CD4-positive, alpha-beta T cell (primary cell): ENCODE measurements around the gene SORCS2. TPM values are rescaled to one million over a fixed set of nuclear protein-coding genes. Genes with fewer than 3 reads are reported as not detected.

Experiments
- ATAC-seq: fragments of 200-7000 bp; cut with Tn5 transposase; one replicate; pipeline ENCODE4 v1.10.0; 2022; ENCODE audit warnings: mild to moderate bottlenecking; ENCODE audit not compliant: poor library complexity
- CTCF ChIA-PET: fragments of 350-600 bp; sonication (Branson Sonifier 250); formaldehyde crosslinking; loops from one replicate; lab custom pipeline; 2021; ENCODE audit warnings: antibody characterized with exemption, inconsistent platforms; lab: Charles Lee
- POLR2A ChIA-PET: fragments of 350-600 bp; sonication (Branson Sonifier 250); formaldehyde crosslinking; loops from one replicate; lab custom pipeline; 2021; ENCODE audit warnings: antibody characterized with exemption, inconsistent platforms; lab: Charles Lee
- DNase-seq, 14 experiments: peaks; one replicate each; pipeline ENCODE4 v3.0.0-alpha.2; 2013 to 2020; ENCODE audit warnings: mixed read lengths in 2 of 14
- H3K27ac ChIP-seq, 2 donors: one replicate each; pipeline versions ENCODE4 v1.5.1 to v1.7.0; 2013; ENCODE audit warnings: low read length in 2 of 2, low read depth in 1 of 2, mild to moderate bottlenecking in 1 of 2
- H3K27me3 ChIP-seq, 2 experiments: 1 replicate in 1 of 2; 2 replicates in 1 of 2; pipeline versions ENCODE4 v1.6.1 to v1.7.0; 2013; ENCODE audit warnings: low read length in 2 of 2, control low read depth in 1 of 2, mild to moderate bottlenecking in 1 of 2, moderate library complexity in 1 of 2; ENCODE audit not compliant: insufficient read depth in 2 of 2, control insufficient read depth in 1 of 2
- H3K36me3 ChIP-seq: one replicate; pipeline ENCODE4 v1.6.1; 2013; ENCODE audit warnings: low read length, control low read depth; ENCODE audit not compliant: insufficient read depth
- H3K4me1 ChIP-seq: one replicate; pipeline ENCODE4 v1.6.1; 2013; ENCODE audit warnings: low read length, control low read depth; ENCODE audit not compliant: insufficient read depth
- H3K4me3 ChIP-seq: one replicate; pipeline ENCODE4 v1.5.1; 2013; ENCODE audit warnings: mild to moderate bottlenecking, low read length, moderate library complexity
- H3K9me3 ChIP-seq, 2 experiments: 1 replicate in 1 of 2; 2 replicates in 1 of 2; pipeline versions ENCODE4 v1.6.1 to v1.7.0; 2013; ENCODE audit warnings: low read length in 2 of 2, mild to moderate bottlenecking in 2 of 2, control low read depth in 1 of 2, moderate library complexity in 1 of 2; ENCODE audit not compliant: control insufficient read depth in 1 of 2, insufficient read depth in 1 of 2
- H3K27ac Mint-ChIP-seq: one replicate; pipeline ENCODE4 v1.8.0; 2020; ENCODE audit warnings: mixed read lengths
- H3K27me3 Mint-ChIP-seq: one replicate; pipeline ENCODE4 v1.8.0; 2021; ENCODE audit warnings: mixed read lengths
- H3K36me3 Mint-ChIP-seq: one replicate; pipeline ENCODE4 v1.8.0; 2021; ENCODE audit warnings: low read depth, mixed read lengths
- H3K4me1 Mint-ChIP-seq: one replicate; pipeline ENCODE4 v1.8.0; 2021; ENCODE audit warnings: low read depth, mixed read lengths
- H3K4me3 Mint-ChIP-seq: one replicate; pipeline ENCODE4 v1.8.0; 2020; ENCODE audit warnings: mild to moderate bottlenecking, mixed read lengths
- H3K9me3 Mint-ChIP-seq: one replicate; pipeline ENCODE4 v1.8.0; 2020; ENCODE audit warnings: mixed read lengths
- CTCF ChIP-seq: fragments of 200-600 bp; IDR thresholded peaks from one replicate; pipeline ENCODE4 v1.8.0; 2022; ENCODE audit warnings: antibody characterized with exemption, mild to moderate bottlenecking
- intact Hi-C, 2 experiments: fragments of 100-400 bp; cut with DNase I in 1 of 2; cut with micrococcal nuclease in 1 of 2; formaldehyde crosslinking; loops; one replicate each; pipeline versions ENCODE4 v1.15.1 to v1.9.0; 2023 to 2025; cut with DNase I, micrococcal nuclease
- total RNA-seq, 174 experiments: library from RNA in 2 of 174; stranded (reverse) in 2 of 174; gene quantifications; one replicate each; pipeline ENCODE4 v1.2.3 and lab custom pipeline; 2021 to 2026

Gene SORCS2
- total RNA-seq, 2 experiments from 2014 or later: not detected

- H3K9me3 Mint-ChIP-seq: no peaks in the 10 kb centered on the region
- POLR2A ChIA-PET: no interaction called here
- ATAC-seq: no peak
- CTCF ChIA-PET: no interaction called here
- H3K9me3 ChIP-seq: peaks cover 0 to 6% of the 10 kb centered on the region in 2 experiments
- intact Hi-C loops: no loop called here
- no peak overlapping the region for H3K4me3 ChIP-seq
- DNase-seq: no peak
- H3K27ac ChIP-seq: no peak overlapping the region
- no peak overlapping the region for H3K27ac Mint-ChIP-seq
- no peak overlapping the region for H3K4me3 Mint-ChIP-seq
- no peaks in the 10 kb centered on the region for H3K4me1 Mint-ChIP-seq
- TF ChIP-seq CTCF: no peak
- H3K36me3 Mint-ChIP-seq: no peaks in the 10 kb centered on the region
- H3K27me3 ChIP-seq: peaks cover 0 to 3% of the 10 kb centered on the region in 2 experiments
- no peaks in the 10 kb centered on the region for H3K4me1 ChIP-seq
- H3K36me3 ChIP-seq: no peaks in the 10 kb centered on the region
- peaks cover 9% of the 10 kb centered on the region for H3K27me3 Mint-ChIP-seq
These were observed 271.4 kb downstream of the SORCS2 start for GRCh38 chr4:7463566-7464258.

GRCh38 chr4:7464259-7464655 is 271.9 kb downstream of the SORCS2 start:
- Mint-ChIP-seq H3K4me1 (no peaks in the 10 kb centered on the region), H3K36me3 (no peaks in the 10 kb centered on the region), H3K9me3 (no peaks in the 10 kb centered on the region), H3K27me3 (peaks cover 9% of the 10 kb centered on the region), H3K4me3 (no peak overlapping the region), H3K27ac (no peak overlapping the region)
- Histone ChIP-seq H3K4me3 (no peak overlapping the region), H3K36me3 (no peaks in the 10 kb centered on the region), H3K27ac (no peak overlapping the region), H3K27me3 (no peaks in the 10 kb centered on the region), H3K4me1 (no peaks in the 10 kb centered on the region), H3K9me3 (peaks cover 0 to 6% of the 10 kb centered on the region in 2 experiments)
- intact Hi-C loops: no loop called here
- DNase-seq (no peak), ATAC-seq (no peak)
- ChIA-PET CTCF (no interaction called here), POLR2A (no interaction called here)
- no peak for TF ChIP-seq CTCF

- H3K27me3 Mint-ChIP-seq: peaks cover 9% of the 10 kb centered on the region
- H3K27ac ChIP-seq: no peak overlapping the region
- H3K27me3 ChIP-seq: no peaks in the 10 kb centered on the region
- H3K9me3 Mint-ChIP-seq: no peaks in the 10 kb centered on the region
- intact Hi-C loops: no loop called here
- ChIA-PET CTCF (no interaction called here), POLR2A (no interaction called here)
- no peak overlapping the region for H3K27ac Mint-ChIP-seq
- DNase-seq (no peak), ATAC-seq (no peak)
- H3K9me3 ChIP-seq: peaks cover 0 to 6% of the 10 kb centered on the region in 2 experiments
- H3K4me3 ChIP-seq: no peak overlapping the region
- H3K4me1 ChIP-seq: no peaks in the 10 kb centered on the region
- H3K4me3 Mint-ChIP-seq: no peak overlapping the region
- TF ChIP-seq CTCF: no peak
- H3K36me3 Mint-ChIP-seq: no peaks in the 10 kb centered on the region
- H3K36me3 ChIP-seq: no peaks in the 10 kb centered on the region
- H3K4me1 Mint-ChIP-seq: no peaks in the 10 kb centered on the region
These were observed 272.7 kb downstream of the SORCS2 start for GRCh38 chr4:7465017-7465416.
